Left lung (tissue), 10 donors: Measurements from ENCODE around the gene ZNF491. TPM values are rescaled to one million over a fixed set of nuclear protein-coding genes. Genes with fewer than 3 reads are reported as not detected.
"Not testable (repeated sequence)": the region's sequence is repeated elsewhere in the genome, so short reads cannot be mapped to it uniquely, and the experiment has no call there.

ENCODE experiments used
- ATAC-seq: fragments of 200-7000 bp; cut with Tn5 transposase; one replicate; pipeline ENCODE4 v1.9.1; 2020; ENCODE audit warnings: moderate library complexity
- DNase-seq, 4 donors: peaks; one replicate each; pipeline ENCODE4 v3.0.0-alpha.2; 2013 to 2020
- H3K27ac ChIP-seq, 2 donors: fragments of 200-600 bp; sonication (generic) in 1 of 2; one replicate each; pipeline versions ENCODE4 v1.5.0 to v1.8.0; 2020 to 2021
- H3K27me3 ChIP-seq, 2 donors: fragments of 200-600 bp; sonication (generic) in 1 of 2; one replicate each; pipeline versions ENCODE4 v1.5.0 to v1.8.0; 2020 to 2021
- H3K36me3 ChIP-seq, 2 donors: fragments of 200-600 bp; sonication (generic) in 1 of 2; one replicate each; pipeline versions ENCODE4 v1.5.0 to v1.8.0; 2020 to 2021
- H3K4me1 ChIP-seq, 2 donors: fragments of 200-600 bp; one replicate each; pipeline ENCODE4 v1.8.0; 2021
- H3K4me3 ChIP-seq, 2 donors: fragments of 200-600 bp; sonication (generic) in 1 of 2; one replicate each; pipeline versions ENCODE4 v1.5.0 to v1.8.0; 2020 to 2021; ENCODE audit warnings: mild to moderate bottlenecking in 1 of 2
- H3K9me3 ChIP-seq, 2 donors: fragments of 200-600 bp; sonication (generic) in 1 of 2; one replicate each; pipeline versions ENCODE4 v1.5.0 to v1.8.0; 2020 to 2021
- CTCF ChIP-seq, 2 donors: fragments of 200-600 bp; sonication (generic) in 1 of 2; IDR thresholded peaks; one replicate each; pipeline versions ENCODE4 v1.5.0 to v1.8.0; 2021; ENCODE audit warnings: antibody characterized with exemption in 2 of 2
- intact Hi-C, 2 donors: fragments of 100-400 bp; cut with DNase I; formaldehyde crosslinking; loops; one replicate each; pipeline versions ENCODE4 v1.11.2 to v1.14.2; 2022
- polyA plus RNA-seq, 6 donors: library from polyadenylated mRNA; unstranded; fragments of 120-200 nt; gene quantifications; one replicate each; pipeline ENCODE4 v1.2.1, GENCODE V29; 2013; ENCODE audit not compliant: insufficient read length in 6 of 6
- total RNA-seq, 2 donors: library from RNA; stranded (reverse); fragmentation: NEBNext Ultra II Directional; extraction: Animal tissue kit (Norgen Biotek cat#: 25700); gene quantifications; one replicate each; pipeline ENCODE4 v1.2.1, GENCODE V29; 2021
- donor health status: DM: no; HTN: yes; CAD: no.
- donor health status: DM: no; HTN: no; CAD: no.

ZNF491 gene
- total and polyA plus RNA-seq, 8 donors: 2.0 to 10.2 (median 8.7) TPM

- TF ChIP-seq CTCF (IDR thresholded peaks at IDR 0.05): no peak
- peak; percentile 21 for ATAC-seq
- Histone ChIP-seq H3K36me3 (peaks cover 0 to 6% of the 10 kb centered on the region in 2 donors), H3K27ac (no peak overlapping the region), H3K4me3 (no peak overlapping the region), H3K9me3 (peaks cover 0 to 21% of the 10 kb centered on the region in 2 donors), H3K27me3 (no peaks in the 10 kb centered on the region), H3K4me1 (no peaks in the 10 kb centered on the region)
- no peak for DNase-seq
- intact Hi-C loops: no loop called here
Measured at GRCh38 chr19:11821474-11822109, 23.3 kb downstream of the ZNF491 start.

GRCh38 chr19:11828957-11829876 is 30.9 kb downstream of the ZNF491 start:
- peaks cover 6 to 73% of the 10 kb centered on the region in 2 donors for H3K9me3 ChIP-seq
- peaks cover 8 to 71% of the 10 kb centered on the region in 2 donors for H3K36me3 ChIP-seq

GRCh38 chr19:11832253-11832912 is 34.1 kb downstream of the ZNF491 start:
- Histone ChIP-seq H3K9me3 (peaks cover 6 to 69% of the 10 kb centered on the region in 2 donors), H3K27me3 (no peaks in the 10 kb centered on the region), H3K27ac (no peak overlapping the region), H3K4me3 (no peak overlapping the region), H3K36me3 (peaks cover 8 to 71% of the 10 kb centered on the region in 2 donors), H3K4me1 (no peaks in the 10 kb centered on the region)
- no peak for DNase-seq
- no peak for ATAC-seq
- TF ChIP-seq CTCF (IDR thresholded peaks at IDR 0.05): no peak
- intact Hi-C loops: no loop called here

More at GRCh38 chr19:11828957-11829876, 30.9 kb downstream of the ZNF491 start:
- H3K27me3 ChIP-seq, DNase-seq, H3K4me3 ChIP-seq, intact Hi-C loops, H3K27ac ChIP-seq, H3K4me1 ChIP-seq, ATAC-seq: not testable (repeated sequence)

- H3K9me3 ChIP-seq: peaks cover 6 to 62% of the 10 kb centered on the region in 2 donors
- TF ChIP-seq CTCF (IDR thresholded peaks at IDR 0.05): no peak
- no peaks in the 10 kb centered on the region for H3K27me3 ChIP-seq
- peaks cover 8 to 62% of the 10 kb centered on the region in 2 donors for H3K36me3 ChIP-seq
- DNase-seq (no peak), ATAC-seq (no peak)
- no peak overlapping the region for H3K4me3 ChIP-seq
- intact Hi-C loops: no loop called here
- no peaks in the 10 kb centered on the region for H3K4me1 ChIP-seq
- H3K27ac ChIP-seq: no peak overlapping the region
Measured at GRCh38 chr19:11833541-11833940, 35.2 kb downstream of the ZNF491 start.

- not testable (repeated sequence) for H3K27ac ChIP-seq, DNase-seq
Measured at GRCh38 chr19:11835626-11836066, 37.3 kb downstream of the ZNF491 start.

More at GRCh38 chr19:11835626-11836066, 37.3 kb downstream of the ZNF491 start:
- ATAC-seq, H3K4me1 ChIP-seq, H3K4me3 ChIP-seq, intact Hi-C loops, H3K27me3 ChIP-seq: not testable (repeated sequence)
- peaks cover 6 to 54% of the 10 kb centered on the region in 2 donors for H3K9me3 ChIP-seq
- H3K36me3 ChIP-seq: peaks cover 8 to 44% of the 10 kb centered on the region in 2 donors
